Right lobe of liver (tissue), 6 donors: Measurements from ENCODE around the gene HDAC11. TPM values are rescaled to one million over a fixed set of nuclear protein-coding genes. Genes with fewer than 3 reads are reported as not detected.

Experiments
- ATAC-seq, 4 donors: fragments of 200-7000 bp; cut with Tn5 transposase; one replicate each; pipeline ENCODE4 v1.9.1; 2020; ENCODE audit warnings: mild to moderate bottlenecking in 4 of 4, moderate library complexity in 4 of 4
- DNase-seq, 3 donors: peaks; one replicate each; pipeline ENCODE4 v3.0.0-alpha.2; 2020
- H3K27ac ChIP-seq, 3 donors: fragments of 200-600 bp; one replicate each; pipeline ENCODE4 v1.8.0; 2022
- H3K27me3 ChIP-seq, 2 donors: fragments of 200-600 bp; one replicate each; pipeline ENCODE4 v1.8.0; 2022
- H3K36me3 ChIP-seq, 4 donors: fragments of 200-600 bp; sonication (generic) in 1 of 4; one replicate each; pipeline versions ENCODE4 v1.5.1 to v1.8.0; 2017 to 2022; ENCODE audit warnings: control low read depth in 1 of 4
- H3K4me1 ChIP-seq, 4 donors: fragments of 200-600 bp; sonication (generic) in 1 of 4; one replicate each; pipeline versions ENCODE4 v1.5.1 to v1.8.0; 2017 to 2022; ENCODE audit warnings: control low read depth in 1 of 4
- H3K4me3 ChIP-seq, 3 donors: fragments of 200-600 bp; one replicate each; pipeline ENCODE4 v1.8.0; 2022
- H3K9me3 ChIP-seq, 4 donors: fragments of 200-600 bp; sonication (generic) in 1 of 4; one replicate each; pipeline versions ENCODE4 v1.5.1 to v1.8.0; 2017 to 2022; ENCODE audit warnings: control low read depth in 1 of 4
- CTCF ChIP-seq, 4 donors: fragments of 200-600 bp in 3 of 4; fragments of 450-650 bp in 1 of 4; IDR thresholded peaks; one replicate each; pipeline versions ENCODE4 v1.5.1 to v1.8.0; 2016 to 2022; ENCODE audit warnings: antibody characterized with exemption in 4 of 4, mild to moderate bottlenecking in 2 of 4
- POLR2A ChIP-seq: fragments of 450-650 bp; IDR thresholded peaks from one replicate; pipeline ENCODE4 v1.6.1; 2017; ENCODE audit warnings: antibody characterized with exemption, mild to moderate bottlenecking
- WGBS: methylation state at CpG from one replicate; pipeline ENCODE4 v1.1.6; 2018; ENCODE audit warnings: low coverage, low lambda C conversion rate; ENCODE audit not compliant: insufficient coverage; ENCODE audit errors: missing lambda C conversion rate; 5-methylcytosine and 5-hydroxymethylcytosine counted together
- intact Hi-C, 2 donors: fragments of 100-400 bp; cut with DNase I; formaldehyde crosslinking; loops; one replicate each; pipeline versions ENCODE4 v1.11.2 to v1.14.1; 2022
- total RNA-seq, 6 experiments: library from RNA; depleted of rRNA in 2 of 6; stranded (reverse); fragments of >200 nt in 2 of 6; fragmentation: NEBNext Ultra II Directional in 3 of 6; extraction: Animal tissue kit (Norgen Biotek cat#: 25700) in 3 of 6; gene quantifications; one replicate each; pipeline versions ENCODE4 v1.1.0 to v1.2.4, GENCODE V29; 2016 to 2023
- donor health status: DM: no; HTN: yes; CAD: no.
- donor health status: DM: no; HTN: no; CAD: no.
- donor health status: DM: no; HTN: no; CAD: no.
- donor health status: DM: no; HTN: yes; CAD: no.
- donor health status: DM: no; HTN: yes; CAD: no.

HDAC11 gene
- total RNA-seq, 6 experiments from 2014 or later: 2.2 to 10.8 (median 5.0) TPM

GRCh38 chr3:13501521-13501920, 21.4 kb downstream of the HDAC11 start:
- DNase-seq (peak in 1 of 3 donors; percentile 29), ATAC-seq (no peak)
- Histone ChIP-seq H3K27ac (no peak overlapping the region), H3K36me3 (no peaks in the 10 kb centered on the region), H3K27me3 (no peaks in the 10 kb centered on the region), H3K9me3 (no peaks in the 10 kb centered on the region), H3K4me3 (no peak overlapping the region), H3K4me1 (peaks cover 0 to 3% (median 0%) of the 10 kb centered on the region in 4 donors)
- TF ChIP-seq CTCF (IDR thresholded peaks at IDR 0.05) (no peak), POLR2A (no peak)
- WGBS: no CpG with 5 or more reads among the region's 4 CpGs
- intact Hi-C loops: no loop called here

GRCh38 chr3:13501958-13502790, 22.1 kb downstream of the HDAC11 start:
- 76% methylated on average over 9 of the region's 18 CpGs for WGBS
- H3K27me3 ChIP-seq: no peaks in the 10 kb centered on the region
- H3K4me3 ChIP-seq: no peak overlapping the region
- H3K9me3 ChIP-seq: no peaks in the 10 kb centered on the region
- no peaks in the 10 kb centered on the region for H3K36me3 ChIP-seq
- no peak for ATAC-seq
- no peaks in the 10 kb centered on the region for H3K4me1 ChIP-seq
- intact Hi-C loops: no loop called here
- peak in 1 of 3 donors; percentile 29 for DNase-seq
- TF ChIP-seq POLR2A (no peak), CTCF (IDR thresholded peaks at IDR 0.05) (no peak)
- no peak overlapping the region for H3K27ac ChIP-seq

GRCh38 chr3:13502791-13503060, 22.6 kb downstream of the HDAC11 start:
- Histone ChIP-seq H3K36me3 (no peaks in the 10 kb centered on the region), H3K27ac (no peak overlapping the region), H3K4me3 (no peak overlapping the region), H3K27me3 (no peaks in the 10 kb centered on the region), H3K9me3 (no peaks in the 10 kb centered on the region), H3K4me1 (no peaks in the 10 kb centered on the region)
- DNase-seq (peak in 1 of 3 donors; percentile 38), ATAC-seq (no peak)
- intact Hi-C loops: no loop called here
- TF ChIP-seq POLR2A (no peak), CTCF (IDR thresholded peaks at IDR 0.05) (no peak)
- WGBS: no CpG with 5 or more reads among the region's 8 CpGs

- H3K36me3 ChIP-seq: no peaks in the 10 kb centered on the region
- intact Hi-C loops: no loop called here
Observed at GRCh38 chr3:13504161-13504831, 24.2 kb downstream of the HDAC11 start.

More at GRCh38 chr3:13504161-13504831, 24.2 kb downstream of the HDAC11 start:
- no peak overlapping the region for H3K4me3 ChIP-seq
- TF ChIP-seq CTCF (IDR thresholded peaks at IDR 0.05) (no peak), POLR2A (no peak)
- H3K27ac ChIP-seq: no peak overlapping the region
- H3K27me3 ChIP-seq: no peaks in the 10 kb centered on the region
- H3K4me1 ChIP-seq: no peaks in the 10 kb centered on the region
- ATAC-seq (no peak), DNase-seq (peak in 1 of 3 donors; percentile 50)
- no peaks in the 10 kb centered on the region for H3K9me3 ChIP-seq
- WGBS: 100% methylated on average over 2 of the region's 23 CpGs
